CD4-positive, alpha-beta T cell treated with Interleukin-4 for 1 hour (primary cell): ENCODE data around the gene LRRC45.

Experiments used
- DNase-seq, 2 donors: peaks; one replicate each; pipeline ENCODE4 v3.0.0-alpha.2; 2020 to 2022

The LRRC45 gene

GRCh38 chr17:82008258-82008940 is 14.7 kb upstream of the LRRC45 start:
- DNase-seq: no peak

GRCh38 chr17:82008941-82009405 is 14.1 kb upstream of the LRRC45 start:
- no peak for DNase-seq

GRCh38 chr17:82009413-82009812 is 13.7 kb upstream of the LRRC45 start:
- DNase-seq: no peak

GRCh38 chr17:82010575-82011525 is 12.3 kb upstream of the LRRC45 start:
- no peak for DNase-seq

GRCh38 chr17:82011617-82012187 is 11.4 kb upstream of the LRRC45 start:
- DNase-seq: no peak

- DNase-seq: no peak
These were observed 10.9 kb upstream of the LRRC45 start for GRCh38 chr17:82012261-82012639.

GRCh38 chr17:82012640-82013295 is 10.3 kb upstream of the LRRC45 start:
- no peak for DNase-seq

GRCh38 chr17:82013341-82013740 is 9.8 kb upstream of the LRRC45 start:
- no peak for DNase-seq

- no peak for DNase-seq
These were observed 9.3 kb upstream of the LRRC45 start for GRCh38 chr17:82013772-82014321.

GRCh38 chr17:82014432-82014831 is 8.7 kb upstream of the LRRC45 start:
- no peak for DNase-seq

GRCh38 chr17:82014971-82015310 is 8.2 kb upstream of the LRRC45 start:
- no peak for DNase-seq

GRCh38 chr17:82015311-82015971 is 7.7 kb upstream of the LRRC45 start:
- DNase-seq: no peak

- no peak for DNase-seq
These were observed 6.8 kb upstream of the LRRC45 start for GRCh38 chr17:82016061-82016874.

GRCh38 chr17:82016875-82017459 is 6.1 kb upstream of the LRRC45 start:
- no peak for DNase-seq

GRCh38 chr17:82017612-82018151 is 5.4 kb upstream of the LRRC45 start:
- DNase-seq: no peak

- no peak for DNase-seq
These were observed 4.7 kb upstream of the LRRC45 start for GRCh38 chr17:82018152-82018988.

GRCh38 chr17:82018989-82019689 is 4.0 kb upstream of the LRRC45 start:
- no peak for DNase-seq

- peak; percentile 57 for DNase-seq
These were observed 3.2 kb upstream of the LRRC45 start for GRCh38 chr17:82019690-82020571.
